K562 (cell line): Measurements from ENCODE around the gene SPAG16. TPM values are rescaled to one million over a fixed set of nuclear protein-coding genes. Genes with fewer than 3 reads are reported as not detected.

Experiments
- BCOR ChIP-seq: fragments of 450-650 bp; IDR thresholded peaks from 2 replicates; pipeline ENCODE4 v1.6.1; 2016
- HOMEZ ChIP-seq: fragments of 250-450 bp; sonication (Bioruptor Pico); IDR thresholded peaks from 2 replicates; pipeline ENCODE4 v1.4.0; 2020; ENCODE audit warnings: mild to moderate bottlenecking, moderate library complexity
- MIER1 ChIP-seq: fragments of 450-650 bp; IDR thresholded peaks from 2 replicates; pipeline ENCODE4 v1.6.1; 2016; ENCODE audit warnings: antibody characterized with exemption, mild to moderate bottlenecking, low read depth
- OTX1 ChIP-seq: fragments of 450-650 bp; formaldehyde crosslinking; IDR thresholded peaks from 2 replicates; pipeline ENCODE4 v1.4.0; 2022; ENCODE audit warnings: mild to moderate bottlenecking
- POLR2AphosphoS2 ChIP-seq: IDR thresholded peaks from 2 replicates; pipeline ENCODE4 v1.6.1; 2012; ENCODE audit warnings: low read length, improper control_type of control experiment
- POU5F1 ChIP-seq: fragments of 150-350 bp; IDR thresholded peaks from 2 replicates; pipeline ENCODE4 v1.6.1; 2014; ENCODE audit warnings: borderline replicate concordance, low read length, low read depth, mild to moderate bottlenecking; ENCODE audit not compliant: partially characterized antibody
- RFX7 ChIP-seq: fragments of 250-450 bp; sonication (Bioruptor Pico); IDR thresholded peaks from 2 replicates; pipeline ENCODE4 v1.5.1; 2021; ENCODE audit warnings: mild to moderate bottlenecking
- ZNF121 ChIP-seq: sonication (generic); formaldehyde crosslinking; conservative IDR thresholded peaks from 2 replicates; pipeline ENCODE4 v1.8.0; 2022; ENCODE audit warnings: missing genetic modification reagents
- ZNF174 ChIP-seq: fragments of 250-450 bp; sonication (Bioruptor Pico); IDR thresholded peaks from 2 replicates; pipeline ENCODE4 v1.4.0; 2020; ENCODE audit warnings: mild to moderate bottlenecking
- polyA plus RNA-seq, 8 experiments: library from polyadenylated mRNA; depleted of rRNA in 4 of 8; stranded (reverse) in 5 of 8; unstranded in 3 of 8; fragments of >200 nt; fragmentation: Nextera tagmentation in 2 of 8; fragmentation: Illumina TruSeq in 1 of 8; extraction: Ambion mirVana in 2 of 8; extraction: Trizol in 1 of 8; gene quantifications; 2 replicates each; pipeline versions ENCODE4 v1.2.1 to v1.2.3, GENCODE V29; 2011 to 2014; ENCODE audit warnings: inconsistent platforms in 1 of 8, missing spikeins in 1 of 8
- total RNA-seq, 7 experiments: library from RNA; depleted of rRNA in 6 of 7; stranded (reverse); fragments of >200 nt in 6 of 7; fragmentation: Illumina TruSeq in 2 of 7; extraction: Trizol in 2 of 7; gene quantifications; 2 replicates each; pipeline versions ENCODE4 v1.2.1 to v1.2.3, GENCODE V29; 2011 to 2021; ENCODE audit warnings: low replicate concordance in 1 of 7
- TF ChIP-seq, protein P1 (sequence below): fragments of 450-650 bp; IDR thresholded peaks from 2 replicates; pipeline ENCODE4 v1.6.1; 2016; ENCODE audit warnings: borderline replicate concordance

The SPAG16 gene
- total and polyA plus RNA-seq, 9 of the 15 experiments (the other 6 are each of a cell fraction or from before 2014, with no cell fraction given) = 0.98 to 5.9 (median 3.5) TPM

- no peak for TF ChIP-seq ZNF174
- TF ChIP-seq HOMEZ (CRISPR knock-in tag) = no peak
- no peak for TF ChIP-seq POU5F1
- TF ChIP-seq OTX1 = no peak
- no peak for TF ChIP-seq ZNF121 (CRISPR knock-in tag)
- no peak for TF ChIP-seq BCOR
- TF ChIP-seq, protein P1, sequence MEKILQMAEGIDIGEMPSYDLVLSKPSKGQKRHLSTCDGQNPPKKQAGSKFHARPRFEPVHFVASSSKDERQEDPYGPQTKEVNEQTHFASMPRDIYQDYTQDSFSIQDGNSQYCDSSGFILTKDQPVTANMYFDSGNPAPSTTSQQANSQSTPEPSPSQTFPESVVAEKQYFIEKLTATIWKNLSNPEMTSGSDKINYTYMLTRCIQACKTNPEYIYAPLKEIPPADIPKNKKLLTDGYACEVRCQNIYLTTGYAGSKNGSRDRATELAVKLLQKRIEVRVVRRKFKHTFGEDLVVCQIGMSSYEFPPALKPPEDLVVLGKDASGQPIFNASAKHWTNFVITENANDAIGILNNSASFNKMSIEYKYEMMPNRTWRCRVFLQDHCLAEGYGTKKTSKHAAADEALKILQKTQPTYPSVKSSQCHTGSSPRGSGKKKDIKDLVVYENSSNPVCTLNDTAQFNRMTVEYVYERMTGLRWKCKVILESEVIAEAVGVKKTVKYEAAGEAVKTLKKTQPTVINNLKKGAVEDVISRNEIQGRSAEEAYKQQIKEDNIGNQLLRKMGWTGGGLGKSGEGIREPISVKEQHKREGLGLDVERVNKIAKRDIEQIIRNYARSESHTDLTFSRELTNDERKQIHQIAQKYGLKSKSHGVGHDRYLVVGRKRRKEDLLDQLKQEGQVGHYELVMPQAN = no peak
- no peak for TF ChIP-seq POLR2AphosphoS2
- TF ChIP-seq MIER1 = no peak
- TF ChIP-seq RFX7 (CRISPR knock-in tag) = no peak
Observed at GRCh38 chr2:213764849-213765248, 480.6 kb downstream of the SPAG16 start (continued).
